HCT116 (cell line): ENCODE data around the gene SIRT3. TPM values are rescaled to one million over a fixed set of nuclear protein-coding genes. Genes with fewer than 3 reads are reported as not detected.

ENCODE experiments used
- ATAC-seq: fragments of 200-7000 bp; cut with Tn5 transposase; 2 replicates; pipeline ENCODE4 v1.9.1; 2020; ENCODE audit warnings: mild to moderate bottlenecking, moderate library complexity
- BruUV-seq: library from RNA; stranded (reverse); fragments of 400-500 nt; replicated peaks from 2 replicates; lab custom pipeline; 2021; lab: Mats Ljungman, UMichigan
- CTCF ChIA-PET: fragments of 300-600 bp; sonication (Branson Sonifier 250); formaldehyde crosslinking; loops from one replicate; lab custom pipeline; 2021; ENCODE audit warnings: antibody characterized with exemption; lab: Charles Lee
- POLR2A ChIA-PET: fragments of 300-600, 350-600 bp; sonication (Branson Sonifier 250); formaldehyde crosslinking; loops from one replicate; lab custom pipeline; 2021; ENCODE audit warnings: antibody characterized with exemption; lab: Charles Lee
- RAD21 ChIA-PET, 2 experiments: fragments of 300-600 bp; sonication (Branson Sonifier 250); formaldehyde crosslinking; loops; one replicate each; lab custom pipeline; 2023; ENCODE audit warnings: low total read pairs in 2 of 2; ENCODE audit not compliant: uncharacterized antibody in 2 of 2, unreplicated experiment in 2 of 2, low non-redundant PET in 1 of 2; lab: Charles Lee
- DNase-seq: peaks from one replicate; pipeline ENCODE4 v3.0.0-alpha.2; 2010; ENCODE audit warnings: low read depth, low spot score
- H2AFZ ChIP-seq: fragments of 200-600 bp; shearing (Covaris generic), sonication (generic); 2 replicates; pipeline ENCODE4 v1.6.1; 2017; ENCODE audit warnings: low read depth, mixed run types, mixed read lengths, antibody characterized with exemption, low read length; ENCODE audit not compliant: poor library complexity, severe bottlenecking
- H3K27ac ChIP-seq: 2 replicates; pipeline ENCODE4 v1.5.1; 2012; ENCODE audit warnings: low read depth, low read length
- H3K27me3 ChIP-seq: fragments of 200-600 bp; sonication (generic); 2 replicates; pipeline ENCODE4 v1.6.1; 2016; ENCODE audit warnings: mixed run types, low read length, mixed read lengths; ENCODE audit not compliant: insufficient read depth
- H3K36me3 ChIP-seq, 2 experiments: fragments of 200-500 bp in 1 of 2; fragments of 200-600 bp in 1 of 2; sonication (Bioruptor generic) in 1 of 2; sonication (generic) in 1 of 2; 2 replicates each; pipeline versions ENCODE4 v1.5.1 to v1.6.1; 2014 to 2016; ENCODE audit warnings: low read length in 2 of 2, inconsistent platforms in 1 of 2, mixed read lengths in 1 of 2, mixed run types in 1 of 2; ENCODE audit not compliant: insufficient read depth in 2 of 2, control insufficient read depth in 1 of 2
- H3K4me1 ChIP-seq, 2 experiments: fragments of 200-600 bp in 1 of 2; sonication (generic) in 1 of 2; 2 replicates each; pipeline versions ENCODE4 v1.5.1 to v1.6.1; 2012 to 2017; ENCODE audit warnings: low read length in 2 of 2, inconsistent platforms in 1 of 2, mild to moderate bottlenecking in 1 of 2, mixed read lengths in 1 of 2, mixed run types in 1 of 2, moderate library complexity in 1 of 2; ENCODE audit not compliant: insufficient read depth in 2 of 2, control insufficient read depth in 1 of 2
- H3K4me2 ChIP-seq: fragments of 200-600 bp; sonication (generic); 2 replicates; pipeline ENCODE4 v1.6.1; 2017; ENCODE audit warnings: mixed run types, low read length, mixed read lengths
- H3K4me3 ChIP-seq, 2 experiments: fragments of 200-600 bp in 1 of 2; sonication (generic) in 1 of 2; replicated peaks in 1 of 2; 2 replicates each; pipeline ENCODE4 v1.5.1; 2011 to 2016; ENCODE audit warnings: low read length in 2 of 2, control low read depth in 1 of 2, low read depth in 1 of 2, mild to moderate bottlenecking in 1 of 2, mixed read lengths in 1 of 2, mixed run types in 1 of 2
- H3K79me2 ChIP-seq: fragments of 200-600 bp; sonication (generic); 2 replicates; pipeline ENCODE4 v1.6.1; 2017; ENCODE audit warnings: mild to moderate bottlenecking, mixed run types, low read length, moderate library complexity, mixed read lengths; ENCODE audit not compliant: insufficient read depth
- H3K9ac ChIP-seq: fragments of 200-600 bp; sonication (generic); 2 replicates; pipeline ENCODE4 v1.6.1; 2016; ENCODE audit warnings: low read length, mixed read lengths
- H3K9me2 ChIP-seq: fragments of 200-600 bp; sonication (generic), shearing (Covaris generic); 2 replicates; pipeline ENCODE4 v1.6.1; 2017; ENCODE audit warnings: mixed run types, mild to moderate bottlenecking, moderate library complexity; ENCODE audit not compliant: insufficient read depth
- H3K9me3 ChIP-seq, 2 experiments: fragments of 200-500 bp in 1 of 2; fragments of 200-600 bp in 1 of 2; sonication (Bioruptor generic) in 1 of 2; sonication (generic) in 1 of 2; 2 replicates each; pipeline ENCODE4 v1.6.1; 2014 to 2017; ENCODE audit warnings: low read length in 2 of 2, mixed read lengths in 2 of 2, inconsistent platforms in 1 of 2, low read depth in 1 of 2, mild to moderate bottlenecking in 1 of 2, mixed run types in 1 of 2, moderate library complexity in 1 of 2; ENCODE audit not compliant: control insufficient read depth in 1 of 2, insufficient read depth in 1 of 2
- H4K20me1 ChIP-seq: fragments of 200-600 bp; sonication (generic), shearing (Covaris generic); 2 replicates; pipeline ENCODE4 v1.6.1; 2017; ENCODE audit warnings: mixed run types, mild to moderate bottlenecking, moderate library complexity; ENCODE audit not compliant: insufficient read depth
- CBX3 ChIP-seq: IDR thresholded peaks from 2 replicates; pipeline ENCODE4 v1.6.1; 2012; ENCODE audit warnings: low read depth
- CTCF ChIP-seq, 3 experiments: fragments of 200-600 bp in 1 of 3; sonication (generic) in 1 of 3; IDR thresholded peaks in 2 of 3; conservative IDR thresholded peaks in 1 of 3; 2 replicates each; pipeline ENCODE4 v1.5.1; 2012 to 2017; ENCODE audit warnings: low read depth in 2 of 3, low read length in 2 of 3, antibody characterized with exemption in 1 of 3, borderline replicate concordance in 1 of 3, control low read depth in 1 of 3, mild to moderate bottlenecking in 1 of 3, mixed read lengths in 1 of 3, mixed run types in 1 of 3, moderate library complexity in 1 of 3; ENCODE audit not compliant: insufficient read depth in 1 of 3
- EGR1 ChIP-seq: IDR thresholded peaks from 2 replicates; pipeline ENCODE4 v1.6.1; 2012; ENCODE audit warnings: low read depth
- EZH2 ChIP-seq: fragments of 200-600 bp; sonication (generic); IDR thresholded peaks from 2 replicates; pipeline ENCODE4 v1.6.1; 2017; ENCODE audit warnings: antibody characterized with exemption, mixed run types
- EZH2phosphoT487 ChIP-seq: fragments of 200-600 bp; IDR thresholded peaks from 2 replicates; pipeline ENCODE4 v1.6.1; 2018; ENCODE audit warnings: antibody characterized with exemption, borderline replicate concordance
- FOSL1 ChIP-seq: IDR thresholded peaks from 2 replicates; pipeline ENCODE4 v1.6.1; 2012; ENCODE audit warnings: low read depth
- POLR2AphosphoS5 ChIP-seq: IDR thresholded peaks from 2 replicates; pipeline ENCODE4 v1.6.1; 2011; ENCODE audit warnings: mild to moderate bottlenecking, low read depth, low read length, moderate library complexity
- RAD21 ChIP-seq: IDR thresholded peaks from 2 replicates; pipeline ENCODE4 v1.6.1; 2012; ENCODE audit warnings: low read depth, mild to moderate bottlenecking
- SIN3A ChIP-seq: IDR thresholded peaks from 2 replicates; pipeline ENCODE4 v1.6.1; 2012; ENCODE audit warnings: low read depth
- SP1 ChIP-seq: IDR thresholded peaks from 2 replicates; pipeline ENCODE4 v1.6.1; 2012; ENCODE audit warnings: low read depth
- SRF ChIP-seq: IDR thresholded peaks from 2 replicates; pipeline ENCODE4 v1.6.1; 2012; ENCODE audit warnings: low read depth
- TCF7L2 ChIP-seq: IDR thresholded peaks from 2 replicates; pipeline ENCODE4 v1.7.0; 2011; ENCODE audit warnings: borderline replicate concordance, inconsistent platforms; ENCODE audit not compliant: insufficient read depth, insufficient read length; ENCODE audit errors: extremely low read depth
- YY1 ChIP-seq: IDR thresholded peaks from 2 replicates; pipeline ENCODE4 v1.6.1; 2011; ENCODE audit warnings: low read length, low read depth, moderate library complexity, mild to moderate bottlenecking; ENCODE audit not compliant: insufficient replicate concordance; ENCODE audit errors: extremely low read depth
- ZFX ChIP-seq: fragments of 450-650 bp; IDR thresholded peaks from 2 replicates; pipeline ENCODE4 v1.6.1; 2017
- ZNF274 ChIP-seq: fragments of 200-500 bp; sonication (Bioruptor generic); IDR thresholded peaks from 2 replicates; pipeline ENCODE4 v1.6.1; 2014; ENCODE audit warnings: mild to moderate bottlenecking, low read depth, low read length, inconsistent platforms
- intact Hi-C: fragments of 100-400 bp; cut with micrococcal nuclease; formaldehyde crosslinking; loops from 2 replicates; pipeline ENCODE4 v1.10.0; 2022
- total RNA-seq: library from RNA; stranded (reverse); gene quantifications from one replicate; pipeline ENCODE4 v1.2.1, GENCODE V29; 2021; ENCODE audit not compliant: unreplicated experiment
- TF ChIP-seq, protein P1 (sequence below): IDR thresholded peaks from 2 replicates; pipeline ENCODE4 v1.6.1; 2012
- TF ChIP-seq, protein P2 (sequence below): IDR thresholded peaks from 2 replicates; pipeline ENCODE4 v1.6.1; 2012; ENCODE audit warnings: low read depth
- TF ChIP-seq, protein P3 (sequence below): IDR thresholded peaks from 2 replicates; pipeline ENCODE4 v1.6.1; 2011; ENCODE audit warnings: mild to moderate bottlenecking, low read length, moderate library complexity; ENCODE audit not compliant: insufficient replicate concordance; ENCODE audit errors: extremely low read depth
- TF ChIP-seq, protein P4 (sequence below): IDR thresholded peaks from 2 replicates; pipeline ENCODE4 v1.6.1; 2012

The SIRT3 gene
- total RNA-seq, 1 experiment from 2014 or later: 17.9 TPM

GRCh38 chr11:232783-233565 is 3.2 kb downstream of the SIRT3 start:
- TF ChIP-seq ZFX (no peak), TCF7L2 (no peak), SIN3A (no peak), SRF (no peak), CTCF (IDR thresholded peaks at IDR 0.05 in 2 of 3, conservative IDR thresholded peaks at IDR 0.05 in 1 of 3; ENCODE audit: borderline replicate concordance in 1 of 3, insufficient read depth in 1 of 3, low read depth in 2 of 3, low read length in 2 of 3) (no peak), EGR1 (no peak), FOSL1 (no peak), CBX3 (no peak), POLR2AphosphoS5 (no peak), RAD21 (no peak), SP1 (no peak), EZH2 (no peak), EZH2phosphoT487 (no peak), YY1 (no peak), ZNF274 (no peak)
- TF ChIP-seq, protein P1, sequence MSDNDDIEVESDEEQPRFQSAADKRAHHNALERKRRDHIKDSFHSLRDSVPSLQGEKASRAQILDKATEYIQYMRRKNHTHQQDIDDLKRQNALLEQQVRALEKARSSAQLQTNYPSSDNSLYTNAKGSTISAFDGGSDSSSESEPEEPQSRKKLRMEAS: no peak
- TF ChIP-seq, protein P2, sequence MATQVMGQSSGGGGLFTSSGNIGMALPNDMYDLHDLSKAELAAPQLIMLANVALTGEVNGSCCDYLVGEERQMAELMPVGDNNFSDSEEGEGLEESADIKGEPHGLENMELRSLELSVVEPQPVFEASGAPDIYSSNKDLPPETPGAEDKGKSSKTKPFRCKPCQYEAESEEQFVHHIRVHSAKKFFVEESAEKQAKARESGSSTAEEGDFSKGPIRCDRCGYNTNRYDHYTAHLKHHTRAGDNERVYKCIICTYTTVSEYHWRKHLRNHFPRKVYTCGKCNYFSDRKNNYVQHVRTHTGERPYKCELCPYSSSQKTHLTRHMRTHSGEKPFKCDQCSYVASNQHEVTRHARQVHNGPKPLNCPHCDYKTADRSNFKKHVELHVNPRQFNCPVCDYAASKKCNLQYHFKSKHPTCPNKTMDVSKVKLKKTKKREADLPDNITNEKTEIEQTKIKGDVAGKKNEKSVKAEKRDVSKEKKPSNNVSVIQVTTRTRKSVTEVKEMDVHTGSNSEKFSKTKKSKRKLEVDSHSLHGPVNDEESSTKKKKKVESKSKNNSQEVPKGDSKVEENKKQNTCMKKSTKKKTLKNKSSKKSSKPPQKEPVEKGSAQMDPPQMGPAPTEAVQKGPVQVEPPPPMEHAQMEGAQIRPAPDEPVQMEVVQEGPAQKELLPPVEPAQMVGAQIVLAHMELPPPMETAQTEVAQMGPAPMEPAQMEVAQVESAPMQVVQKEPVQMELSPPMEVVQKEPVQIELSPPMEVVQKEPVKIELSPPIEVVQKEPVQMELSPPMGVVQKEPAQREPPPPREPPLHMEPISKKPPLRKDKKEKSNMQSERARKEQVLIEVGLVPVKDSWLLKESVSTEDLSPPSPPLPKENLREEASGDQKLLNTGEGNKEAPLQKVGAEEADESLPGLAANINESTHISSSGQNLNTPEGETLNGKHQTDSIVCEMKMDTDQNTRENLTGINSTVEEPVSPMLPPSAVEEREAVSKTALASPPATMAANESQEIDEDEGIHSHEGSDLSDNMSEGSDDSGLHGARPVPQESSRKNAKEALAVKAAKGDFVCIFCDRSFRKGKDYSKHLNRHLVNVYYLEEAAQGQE: no peak
- TF ChIP-seq, protein P3, sequence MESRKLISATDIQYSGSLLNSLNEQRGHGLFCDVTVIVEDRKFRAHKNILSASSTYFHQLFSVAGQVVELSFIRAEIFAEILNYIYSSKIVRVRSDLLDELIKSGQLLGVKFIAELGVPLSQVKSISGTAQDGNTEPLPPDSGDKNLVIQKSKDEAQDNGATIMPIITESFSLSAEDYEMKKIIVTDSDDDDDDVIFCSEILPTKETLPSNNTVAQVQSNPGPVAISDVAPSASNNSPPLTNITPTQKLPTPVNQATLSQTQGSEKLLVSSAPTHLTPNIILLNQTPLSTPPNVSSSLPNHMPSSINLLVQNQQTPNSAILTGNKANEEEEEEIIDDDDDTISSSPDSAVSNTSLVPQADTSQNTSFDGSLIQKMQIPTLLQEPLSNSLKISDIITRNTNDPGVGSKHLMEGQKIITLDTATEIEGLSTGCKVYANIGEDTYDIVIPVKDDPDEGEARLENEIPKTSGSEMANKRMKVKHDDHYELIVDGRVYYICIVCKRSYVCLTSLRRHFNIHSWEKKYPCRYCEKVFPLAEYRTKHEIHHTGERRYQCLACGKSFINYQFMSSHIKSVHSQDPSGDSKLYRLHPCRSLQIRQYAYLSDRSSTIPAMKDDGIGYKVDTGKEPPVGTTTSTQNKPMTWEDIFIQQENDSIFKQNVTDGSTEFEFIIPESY: no peak
- TF ChIP-seq, protein P4, sequence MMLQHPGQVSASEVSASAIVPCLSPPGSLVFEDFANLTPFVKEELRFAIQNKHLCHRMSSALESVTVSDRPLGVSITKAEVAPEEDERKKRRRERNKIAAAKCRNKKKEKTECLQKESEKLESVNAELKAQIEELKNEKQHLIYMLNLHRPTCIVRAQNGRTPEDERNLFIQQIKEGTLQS: no peak
- H3K79me2 ChIP-seq: peaks cover 18% of the 10 kb centered on the region
- H3K4me1 ChIP-seq: peaks cover 2 to 13% of the 10 kb centered on the region in 2 experiments; a peak in 3 of 4 replicates
- H3K27ac ChIP-seq: no peak overlapping the region
- H3K9me2 ChIP-seq: no peaks in the 10 kb centered on the region
- no peak overlapping the region for H2AFZ ChIP-seq
- H4K20me1 ChIP-seq: no peaks in the 10 kb centered on the region
- no peak for ATAC-seq
- POLR2A ChIA-PET: no interaction called here
- H3K27me3 ChIP-seq: no peaks in the 10 kb centered on the region
- H3K4me3 ChIP-seq: no peak overlapping the region
- H3K4me2 ChIP-seq: no peak overlapping the region
- intact Hi-C loops: no loop called here
- CTCF ChIA-PET: no interaction called here
- H3K9me3 ChIP-seq: no peaks in the 10 kb centered on the region
- RAD21 ChIA-PET: no interaction called here
- DNase-seq: no peak
- BruUV-seq: no TSS peak
- no peaks in the 10 kb centered on the region for H3K36me3 ChIP-seq
- H3K9ac ChIP-seq: no peak overlapping the region
